Stomach (tissue), 9 donors: Measurements from ENCODE around the gene USP46. TPM values are rescaled to one million over a fixed set of nuclear protein-coding genes. Genes with fewer than 3 reads are reported as not detected.

Experiments used
- DNase-seq, 2 donors: peaks; one replicate each; pipeline versions ENCODE4 v3.0.0 to v3.0.0-alpha.2; 2013 to 2019
- H3K27ac ChIP-seq, 5 donors: fragments of 200-600 bp in 4 of 5; sonication (generic) in 4 of 5; one replicate each; pipeline ENCODE4 v1.5.1; 2013 to 2019; ENCODE audit warnings: mild to moderate bottlenecking in 1 of 5, moderate library complexity in 1 of 5
- H3K27me3 ChIP-seq, 3 donors: fragments of 200-600 bp; sonication (generic); one replicate each; pipeline ENCODE4 v1.5.1; 2017 to 2019; ENCODE audit warnings: mixed run types in 1 of 3
- H3K36me3 ChIP-seq, 4 donors: fragments of 200-600 bp; sonication (generic); 1 replicate in 3 of 4; 2 replicates in 1 of 4; pipeline ENCODE4 v1.5.1; 2016 to 2019
- H3K4me1 ChIP-seq, 4 donors: fragments of 200-600 bp; sonication (generic); one replicate each; pipeline ENCODE4 v1.5.1; 2016 to 2019
- H3K4me3 ChIP-seq, 4 donors: fragments of 200-600 bp; sonication (generic) in 3 of 4; one replicate each; pipeline ENCODE4 v1.5.1; 2016 to 2019; ENCODE audit warnings: mild to moderate bottlenecking in 1 of 4
- H3K9me3 ChIP-seq, 4 donors: fragments of 200-600 bp; sonication (generic); one replicate each; pipeline ENCODE4 v1.5.1; 2016 to 2019
- CTCF ChIP-seq, 7 experiments: fragments of 450-650 bp in 4 of 7; fragments of 200-600 bp in 3 of 7; sonication (generic) in 3 of 7; IDR thresholded peaks; one replicate each; pipeline ENCODE4 v1.5.1; 2016 to 2019; ENCODE audit warnings: antibody characterized with exemption in 7 of 7, control low read depth in 2 of 7, mild to moderate bottlenecking in 1 of 7
- EP300 ChIP-seq: sonication (generic); formaldehyde crosslinking; IDR thresholded peaks from one replicate; pipeline ENCODE4 v1.6.1; 2017; ENCODE audit warnings: antibody characterized with exemption
- POLR2A ChIP-seq, 4 donors: fragments of 450-650 bp; IDR thresholded peaks; one replicate each; pipeline ENCODE4 v1.6.1; 2016; ENCODE audit warnings: antibody characterized with exemption in 4 of 4, control low read depth in 2 of 4, mild to moderate bottlenecking in 1 of 4, moderate library complexity in 1 of 4
- POLR2AphosphoS5 ChIP-seq, 3 donors: sonication (generic); formaldehyde crosslinking; IDR thresholded peaks; one replicate each; pipeline ENCODE4 v1.6.1; 2016; ENCODE audit warnings: antibody characterized with exemption in 3 of 3
- WGBS, 5 donors: extraction: QIAGEN DNeasy Blood & Tissue Kit in 3 of 5; methylation state at CpG; one replicate each; pipeline versions ENCODE4 v1.1.5 to v1.1.7; 2013 to 2018; 5-methylcytosine and 5-hydroxymethylcytosine counted together
- intact Hi-C: fragments of 100-400 bp; cut with DNase I; formaldehyde crosslinking; loops from one replicate; pipeline ENCODE4 v1.15.1; 2023; ENCODE audit warnings: low total_unique reads
- polyA plus RNA-seq, 3 donors: library from polyadenylated mRNA; stranded (reverse); fragments of 200-250 nt; gene quantifications; one replicate each; pipeline ENCODE4 v1.2.3, GENCODE V29; 2013
- total RNA-seq, 5 donors: library from RNA; depleted of rRNA; stranded (reverse); fragments of >200 nt; gene quantifications; one replicate each; pipeline versions ENCODE4 v1.1.0 to v1.2.3, GENCODE V29; 2014 to 2016
- donor health status: healthy with polysubstance abuse.
- donor health status: Bipolar disorder and iron deficiency.
- donor health status: healthy.

Gene USP46
- total and polyA plus RNA-seq, 8 donors, result 2.7 to 36.5 (median 7.0) TPM

- no peak for TF ChIP-seq EP300
- no peak for TF ChIP-seq CTCF (IDR thresholded peaks at IDR 0.05)
- no peak for TF ChIP-seq POLR2AphosphoS5 (IDR thresholded peaks at IDR 0.05)
- no peak for TF ChIP-seq POLR2A (IDR thresholded peaks at IDR 0.05)
- Histone ChIP-seq H3K36me3 (peaks cover 0 to 26% (median 22%) of the 10 kb centered on the region in 4 donors), H3K9me3 (no peaks in the 10 kb centered on the region), H3K27ac (no peak overlapping the region), H3K4me1 (peaks cover 7 to 17% (median 14%) of the 10 kb centered on the region in 4 donors), H3K27me3 (no peaks in the 10 kb centered on the region), H3K4me3 (no peak overlapping the region)
- DNase-seq, result no peak
- intact Hi-C loops, result no loop called here
- 93 to 100% (median 95%) methylated on average over 2 of the region's 2 CpGs for WGBS, 5 donors
Measured at GRCh38 chr4:52621567-52621966, 37.5 kb downstream of the USP46 start.

GRCh38 chr4:52619591-52619931 is 39.5 kb downstream of the USP46 start:
- Histone ChIP-seq H3K4me1 (peaks cover 7 to 17% (median 14%) of the 10 kb centered on the region in 4 donors), H3K4me3 (no peak overlapping the region), H3K27me3 (no peaks in the 10 kb centered on the region), H3K36me3 (peaks cover 0 to 10% (median 7%) of the 10 kb centered on the region in 4 donors), H3K27ac (no peak overlapping the region), H3K9me3 (no peaks in the 10 kb centered on the region)
- TF ChIP-seq POLR2A (IDR thresholded peaks at IDR 0.05) (no peak), EP300 (no peak), CTCF (IDR thresholded peaks at IDR 0.05) (no peak), POLR2AphosphoS5 (IDR thresholded peaks at IDR 0.05) (no peak)
- no peak for DNase-seq
- 37 to 61% (median 46%) methylated on average over 2 of the region's 2 CpGs for WGBS, 5 donors
- intact Hi-C loops, result no loop called here

- H3K27ac ChIP-seq, result no peak overlapping the region
- H3K4me1 ChIP-seq, result peaks cover 7 to 17% (median 14%) of the 10 kb centered on the region in 4 donors
- no peaks in the 10 kb centered on the region for H3K27me3 ChIP-seq
- WGBS, 5 donors, result 28 to 51% (median 36%) methylated on average over 3 of the region's 3 CpGs
- DNase-seq, result no peak
- H3K9me3 ChIP-seq, result no peaks in the 10 kb centered on the region
- H3K4me3 ChIP-seq, result no peak overlapping the region
- TF ChIP-seq CTCF (IDR thresholded peaks at IDR 0.05) (no peak), EP300 (no peak), POLR2A (IDR thresholded peaks at IDR 0.05) (no peak), POLR2AphosphoS5 (IDR thresholded peaks at IDR 0.05) (no peak)
- intact Hi-C loops, result no loop called here
- peaks cover 0 to 6% (median 5%) of the 10 kb centered on the region in 4 donors for H3K36me3 ChIP-seq
Measured at GRCh38 chr4:52618795-52619590, 40.1 kb downstream of the USP46 start.

- H3K4me3 ChIP-seq, result no peak overlapping the region
- no peaks in the 10 kb centered on the region for H3K27me3 ChIP-seq
- no peak for DNase-seq
- no peaks in the 10 kb centered on the region for H3K9me3 ChIP-seq
- TF ChIP-seq POLR2A (IDR thresholded peaks at IDR 0.05), result no peak
- no peak for TF ChIP-seq CTCF (IDR thresholded peaks at IDR 0.05)
- no peak for TF ChIP-seq EP300
- no peak for TF ChIP-seq POLR2AphosphoS5 (IDR thresholded peaks at IDR 0.05)
- H3K4me1 ChIP-seq, result peaks cover 7 to 17% (median 14%) of the 10 kb centered on the region in 4 donors
- intact Hi-C loops, result no loop called here
- H3K36me3 ChIP-seq, result peaks cover 0 to 5% (median 1%) of the 10 kb centered on the region in 4 donors
- no peak overlapping the region for H3K27ac ChIP-seq
- WGBS, 5 donors, result 77 to 92% (median 89%) methylated on average over 3 of the region's 3 CpGs
Measured at GRCh38 chr4:52617336-52618020, 41.6 kb downstream of the USP46 start.
